Ascending aorta (tissue), 2 donors: ENCODE data around the gene DUSP1. TPM values are rescaled to one million over a fixed set of nuclear protein-coding genes. Genes with fewer than 3 reads are reported as not detected.

Experiments
- DNase-seq, 2 donors: peaks; one replicate each; pipeline ENCODE4 v3.0.0-alpha.2; 2019; ENCODE audit warnings: low spot score in 2 of 2
- H3K27ac ChIP-seq, 2 donors: fragments of 200-600 bp; sonication (generic); one replicate each; pipeline ENCODE4 v1.5.1; 2016 to 2017; ENCODE audit warnings: mild to moderate bottlenecking in 1 of 2
- H3K27me3 ChIP-seq: fragments of 200-600 bp; sonication (generic); one replicate; pipeline ENCODE4 v1.5.1; 2017
- H3K36me3 ChIP-seq, 2 donors: fragments of 200-600 bp; sonication (generic); one replicate each; pipeline ENCODE4 v1.5.1; 2016
- H3K4me1 ChIP-seq, 2 donors: fragments of 200-600 bp; sonication (generic); one replicate each; pipeline ENCODE4 v1.5.1; 2016 to 2017; ENCODE audit warnings: mild to moderate bottlenecking in 1 of 2
- H3K4me3 ChIP-seq, 2 donors: fragments of 200-600 bp; sonication (generic); one replicate each; pipeline ENCODE4 v1.5.1; 2016 to 2017; ENCODE audit warnings: mild to moderate bottlenecking in 1 of 2
- H3K9me3 ChIP-seq, 2 donors: fragments of 200-600 bp; sonication (generic); one replicate each; pipeline ENCODE4 v1.5.1; 2016
- CTCF ChIP-seq, 3 experiments: fragments of 200-600 bp in 2 of 3; fragments of 450-650 bp in 1 of 3; sonication (generic) in 2 of 3; IDR thresholded peaks; one replicate each; pipeline ENCODE4 v1.5.1; 2016 to 2019; ENCODE audit warnings: antibody characterized with exemption in 3 of 3, mild to moderate bottlenecking in 1 of 3, moderate library complexity in 1 of 3
- intact Hi-C: fragments of 100-400 bp; cut with DNase I; formaldehyde crosslinking; loops from one replicate; pipeline ENCODE4 v1.15.1; 2023
- total RNA-seq: library from RNA; depleted of rRNA; stranded (reverse); fragments of >200 nt; gene quantifications from one replicate; pipeline ENCODE4 v1.1.0, GENCODE V29; 2016

Gene DUSP1
- total RNA-seq, 1 donor from 2014 or later: 3,919 TPM

- H3K27ac ChIP-seq: no peak overlapping the region
Measured at GRCh38 chr5:172723508-172723907, 47.5 kb downstream of the DUSP1 start.

GRCh38 chr5:172722327-172722815, 48.6 kb downstream of the DUSP1 start:
- no peak for DNase-seq
- Histone ChIP-seq H3K36me3 (no peaks in the 10 kb centered on the region), H3K9me3 (no peaks in the 10 kb centered on the region), H3K4me1 (peaks cover 4 to 23% of the 10 kb centered on the region in 2 donors), H3K27me3 (no peaks in the 10 kb centered on the region), H3K4me3 (peak overlapping the region in 1 of 2 donors; percentile 18), H3K27ac (peak overlapping the region; percentile 54 to 68)
- intact Hi-C loops: loop anchor here (1.0 to 2.0 kb wide), 2 partner anchors 11 to 26 kb away; no protein-coding TSS in a partner anchor
- no peak for TF ChIP-seq CTCF (IDR thresholded peaks at IDR 0.05)

More at GRCh38 chr5:172723508-172723907, 47.5 kb downstream of the DUSP1 start:
- H3K4me3 ChIP-seq: no peak overlapping the region
- intact Hi-C loops: loop anchor here (2.0 kb wide), 1 partner anchor 25 kb away; no protein-coding TSS in a partner anchor
- no peak for DNase-seq
- H3K36me3 ChIP-seq: no peaks in the 10 kb centered on the region
- no peak for TF ChIP-seq CTCF (IDR thresholded peaks at IDR 0.05)
- no peaks in the 10 kb centered on the region for H3K9me3 ChIP-seq
- peaks cover 4 to 20% of the 10 kb centered on the region in 2 donors for H3K4me1 ChIP-seq
- no peaks in the 10 kb centered on the region for H3K27me3 ChIP-seq

- Histone ChIP-seq H3K27me3 (no peaks in the 10 kb centered on the region), H3K4me3 (peak overlapping the region; percentile 15 to 18), H3K9me3 (no peaks in the 10 kb centered on the region), H3K4me1 (peaks cover 4 to 23% of the 10 kb centered on the region in 2 donors), H3K27ac (peak overlapping the region; percentile 54 to 68), H3K36me3 (no peaks in the 10 kb centered on the region)
- DNase-seq: peak in 1 of 2 donors; percentile 86
- intact Hi-C loops: loop anchor here (1.0 to 2.0 kb wide), 3 partner anchors 12 to 77 kb away; no protein-coding TSS in a partner anchor
- no peak for TF ChIP-seq CTCF (IDR thresholded peaks at IDR 0.05)
Measured at GRCh38 chr5:172721455-172722326, 49.3 kb downstream of the DUSP1 start.

GRCh38 chr5:172720655-172721054, 50.3 kb downstream of the DUSP1 start:
- no peaks in the 10 kb centered on the region for H3K36me3 ChIP-seq
- TF ChIP-seq CTCF (IDR thresholded peaks at IDR 0.05): no peak
- DNase-seq: no peak
- no peaks in the 10 kb centered on the region for H3K27me3 ChIP-seq
- intact Hi-C loops: loop anchor here (2.0 kb wide), 1 partner anchor 78 kb away; no protein-coding TSS in a partner anchor
- H3K9me3 ChIP-seq: no peaks in the 10 kb centered on the region
- H3K4me1 ChIP-seq: peaks cover 6 to 26% of the 10 kb centered on the region in 2 donors
- peak overlapping the region; percentile 54 to 68 for H3K27ac ChIP-seq
- no peak overlapping the region for H3K4me3 ChIP-seq

- Histone ChIP-seq H3K27ac (peak overlapping the region in 1 of 2 donors; percentile 68), H3K27me3 (no peaks in the 10 kb centered on the region), H3K9me3 (no peaks in the 10 kb centered on the region), H3K36me3 (no peaks in the 10 kb centered on the region), H3K4me3 (no peak overlapping the region), H3K4me1 (peaks cover 18 to 35% of the 10 kb centered on the region in 2 donors)
- no peak for DNase-seq
- intact Hi-C loops: loop anchor here (2.0 kb wide), 2 partner anchors 14 to 46 kb away; no protein-coding TSS in a partner anchor
- TF ChIP-seq CTCF (IDR thresholded peaks at IDR 0.05): no peak
Measured at GRCh38 chr5:172719211-172719610, 51.8 kb downstream of the DUSP1 start.
